GM12892 (cell line): ENCODE results near the gene FAM47E.

ENCODE experiments used
- POLR2A ChIP-seq: IDR thresholded peaks from 2 replicates; pipeline ENCODE4 v1.6.1; 2011; ENCODE audit warnings: low read depth, low read length, control low read depth
- TAF1 ChIP-seq: IDR thresholded peaks from 2 replicates; pipeline ENCODE4 v1.6.1; 2011; ENCODE audit warnings: low read depth, mild to moderate bottlenecking, control low read depth, low read length, borderline replicate concordance

- TF ChIP-seq POLR2A (no peak), TAF1 (no peak)
Measured at GRCh38 chr4:76276813-76277212, 25.3 kb downstream of the FAM47E start.
